Stimulated activated CD8-positive, alpha-beta memory T cell treated with anti-CD3 and anti-CD28 coated beads, Interleukin-15, amount 100 ng/mL, for 48 hours (primary cell): ENCODE measurements around the gene PTPA.

Experiments
- DNase-seq, 2 donors: peaks; one replicate each; pipeline ENCODE4 v3.0.0-alpha.2; 2020; ENCODE audit warnings: low read depth in 2 of 2

Gene PTPA

GRCh38 chr9:129081388-129081904 is 29.8 kb upstream of the PTPA start:
- no peak for DNase-seq

- no peak for DNase-seq
Measured at GRCh38 chr9:129084087-129084486, 27.1 kb upstream of the PTPA start.

GRCh38 chr9:129089246-129089645 is 22.0 kb upstream of the PTPA start:
- no peak for DNase-seq

GRCh38 chr9:129093602-129094386 is 17.4 kb upstream of the PTPA start:
- no peak for DNase-seq

GRCh38 chr9:129094387-129095169 is 16.6 kb upstream of the PTPA start:
- no peak for DNase-seq

GRCh38 chr9:129095170-129095667 is 16.0 kb upstream of the PTPA start:
- DNase-seq = no peak

GRCh38 chr9:129095908-129096307 is 15.3 kb upstream of the PTPA start:
- DNase-seq = no peak

- DNase-seq = no peak
Measured at GRCh38 chr9:129097671-129098306, 13.4 kb upstream of the PTPA start.

GRCh38 chr9:129098328-129098727 is 12.9 kb upstream of the PTPA start:
- no peak for DNase-seq

GRCh38 chr9:129100383-129101169 is 10.6 kb upstream of the PTPA start:
- DNase-seq = no peak

GRCh38 chr9:129101279-129101678 is 9.9 kb upstream of the PTPA start:
- no peak for DNase-seq

GRCh38 chr9:129102095-129102525 is 9.1 kb upstream of the PTPA start:
- no peak for DNase-seq

- no peak for DNase-seq
Measured at GRCh38 chr9:129102791-129103594, 8.2 kb upstream of the PTPA start.

- DNase-seq = no peak
Measured at GRCh38 chr9:129103595-129103965, 7.6 kb upstream of the PTPA start.

- no peak for DNase-seq
Measured at GRCh38 chr9:129104051-129104450, 7.2 kb upstream of the PTPA start.

GRCh38 chr9:129105857-129106694 is 5.1 kb upstream of the PTPA start:
- DNase-seq = no peak

GRCh38 chr9:129107651-129108050 is 3.6 kb upstream of the PTPA start:
- DNase-seq = no peak

GRCh38 chr9:129108083-129108804 is 3.0 kb upstream of the PTPA start:
- no peak for DNase-seq
